GM18508 (cell line): ENCODE results near the gene PRDX1.
"Not testable (repeated sequence)": the region's sequence is repeated elsewhere in the genome, so short reads cannot be mapped to it uniquely, and the experiment has no call there.

Experiments used
- ATAC-seq: cut with Tn5 transposase; IDR thresholded peaks from one replicate; pipeline ENCODE4 v1.9.1; 2021; ENCODE audit warnings: moderate number of reproducible peaks; ENCODE audit not compliant: insufficient read depth, unreplicated experiment

Gene PRDX1

GRCh38 chr1:45473302-45473701, 48.4 kb downstream of the PRDX1 start:
- ATAC-seq = no peak

- ATAC-seq = no peak
Observed at GRCh38 chr1:45470306-45470798, 51.3 kb downstream of the PRDX1 start.

GRCh38 chr1:45467353-45467752, 54.3 kb downstream of the PRDX1 start:
- not testable (repeated sequence) for ATAC-seq

GRCh38 chr1:45465277-45465676, 56.4 kb downstream of the PRDX1 start:
- ATAC-seq = no peak
